ENCODE data around the gene CFAP20DC.
"Not testable (repeated sequence)": the region's sequence is repeated elsewhere in the genome, so short reads cannot be mapped to it uniquely, and the experiment has no call there.

The CFAP20DC gene

DNA sequence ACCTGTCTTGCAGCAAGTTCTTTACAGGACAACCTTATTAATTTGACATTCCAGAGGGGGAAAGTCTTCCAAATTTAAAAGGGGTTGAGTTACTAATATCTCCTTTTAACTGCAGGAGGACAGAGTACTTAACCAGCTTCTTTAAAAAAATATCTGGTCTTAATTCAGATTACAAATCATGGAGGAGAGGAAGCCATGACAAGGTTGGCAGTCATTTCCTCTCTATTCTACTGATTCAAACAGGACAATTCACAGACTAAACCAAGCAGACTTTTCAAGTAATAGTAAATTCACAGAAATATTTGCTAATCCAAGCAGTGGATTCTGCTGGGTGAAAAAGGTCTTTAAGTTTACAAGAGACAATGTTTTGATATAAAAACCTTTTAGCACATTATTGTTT is 185.3 kb downstream of the CFAP20DC start:
- DNase-seq: no peak

DNA sequence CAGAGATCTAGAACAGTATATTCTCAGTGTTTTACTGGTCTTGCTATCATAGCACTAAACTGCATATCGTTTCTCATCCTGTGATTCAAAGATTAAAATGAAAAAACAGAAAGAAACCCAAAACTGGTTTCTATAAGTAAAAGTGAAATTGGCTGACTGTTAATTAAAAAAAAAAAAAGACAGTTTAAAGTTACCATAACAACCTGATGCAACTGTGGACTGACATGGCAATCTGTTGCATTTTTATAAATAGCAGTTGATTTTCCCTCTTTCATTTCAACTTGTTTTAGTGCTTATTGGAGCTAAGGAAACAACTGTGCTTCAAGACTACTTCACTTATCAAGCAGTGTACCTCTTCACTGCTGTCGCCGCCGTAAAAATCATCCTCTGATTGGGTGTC is 186.6 kb downstream of the CFAP20DC start:
- DNase-seq: no peak

DNA sequence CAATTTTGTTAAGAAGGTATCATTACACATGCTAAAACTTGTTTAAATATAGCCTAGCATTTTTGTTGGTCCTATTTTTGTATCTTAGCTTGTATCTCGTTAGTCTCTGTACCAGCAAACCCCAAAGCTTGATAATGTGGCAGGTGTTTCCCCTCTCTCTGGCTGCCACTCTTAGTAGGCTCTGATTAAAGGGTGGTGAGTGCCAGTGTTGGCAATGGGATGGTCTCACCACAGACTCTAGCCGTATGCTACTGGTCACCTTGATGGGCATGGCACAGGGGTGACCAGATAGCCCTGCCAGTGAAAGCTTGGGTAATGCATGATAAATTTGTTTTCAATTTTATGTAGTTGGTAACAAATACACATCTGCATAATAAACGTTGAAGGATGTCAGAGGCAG is 188.3 kb downstream of the CFAP20DC start:
- no peak for DNase-seq

DNA sequence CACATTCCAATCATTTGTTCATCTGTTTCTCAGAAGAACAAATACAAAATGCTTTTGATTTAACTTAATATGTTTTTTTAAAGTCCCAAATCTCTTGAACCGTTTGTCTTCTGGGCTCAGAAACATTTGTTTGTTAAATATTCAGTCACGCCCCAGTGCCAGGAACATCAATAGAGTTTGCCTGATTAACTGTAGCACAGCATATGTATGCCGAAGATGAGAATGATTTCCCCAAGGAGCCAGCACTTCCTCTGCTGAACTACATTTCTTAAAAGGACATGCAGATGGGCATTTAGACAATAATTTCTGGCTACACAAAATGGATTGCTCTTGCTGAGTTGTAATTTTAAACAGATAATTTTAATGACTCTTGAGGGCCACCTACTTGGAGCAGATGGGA is 191.7 kb downstream of the CFAP20DC start:
- no peak for DNase-seq

DNA sequence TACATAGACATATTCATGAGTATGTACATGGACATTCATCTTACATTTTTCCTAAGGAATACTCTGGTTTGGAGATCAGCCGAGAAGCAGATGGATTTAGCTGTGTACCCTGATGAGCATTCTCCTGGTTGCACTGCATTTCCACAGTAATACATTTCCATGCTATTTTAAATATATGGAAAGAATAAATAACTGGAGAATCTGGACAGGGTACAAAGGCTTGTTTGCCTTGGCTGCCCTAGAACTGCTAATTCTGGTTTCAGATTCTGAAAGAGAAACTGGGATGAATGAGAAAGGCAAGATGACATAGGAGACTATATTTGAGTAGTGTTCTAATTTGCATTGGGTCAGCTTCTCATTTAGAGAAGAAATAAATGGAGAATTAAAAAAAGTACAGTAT is 192.4 kb downstream of the CFAP20DC start:
- no peak for DNase-seq

DNA sequence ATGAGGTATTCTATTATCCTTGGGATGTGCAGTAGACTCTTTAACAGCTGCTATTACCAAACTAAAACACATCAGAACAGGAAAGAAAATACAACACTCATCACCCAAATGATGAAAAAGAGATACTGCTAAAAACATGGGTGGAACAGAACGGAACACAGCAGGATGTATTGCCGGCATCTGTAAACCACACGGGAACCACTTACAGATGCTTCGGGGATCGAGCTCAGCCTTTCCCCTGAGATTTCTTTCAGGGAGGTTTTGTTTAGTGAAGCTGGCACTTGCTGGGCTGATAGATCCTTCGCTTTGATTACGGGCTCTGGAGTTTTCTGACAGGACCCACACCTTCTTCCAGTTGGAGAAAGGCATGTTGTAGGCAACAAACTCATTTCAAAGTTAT is 201.0 kb downstream of the CFAP20DC start:
- no peak for DNase-seq

DNA sequence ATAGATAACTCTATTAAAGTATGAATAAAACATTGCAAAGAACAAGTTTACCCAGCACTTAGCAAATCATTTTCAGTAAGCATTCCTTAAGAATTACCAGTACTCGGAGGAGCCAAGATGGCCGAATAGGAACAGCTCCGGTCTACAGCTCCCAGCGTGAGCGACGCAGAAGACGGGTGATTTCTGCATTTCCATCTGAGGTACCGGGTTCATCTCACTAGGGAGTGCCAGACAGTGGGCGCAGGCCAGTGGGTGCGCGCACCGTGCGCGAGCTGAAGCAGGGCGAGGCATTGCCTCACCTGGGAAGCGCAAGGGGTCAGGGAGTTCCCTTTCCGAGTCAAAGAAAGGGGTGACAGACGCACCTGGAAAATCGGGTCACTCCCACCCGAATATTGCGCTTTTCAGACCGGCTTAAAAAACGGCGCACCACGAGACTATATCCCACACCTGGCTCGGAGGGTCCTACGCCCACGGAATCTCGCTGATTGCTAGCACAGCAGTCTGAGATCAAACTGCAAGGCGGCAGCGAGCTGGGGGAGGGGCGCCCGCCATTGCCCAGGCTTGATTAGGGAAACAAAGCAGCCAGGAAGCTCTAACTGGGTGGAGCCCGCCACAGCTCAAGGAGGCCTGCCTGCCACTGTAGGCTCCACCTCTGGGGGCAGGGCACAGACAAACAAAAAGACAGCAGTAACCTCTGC is 207.6 kb downstream of the CFAP20DC start:
- not testable (repeated sequence) for DNase-seq

DNA sequence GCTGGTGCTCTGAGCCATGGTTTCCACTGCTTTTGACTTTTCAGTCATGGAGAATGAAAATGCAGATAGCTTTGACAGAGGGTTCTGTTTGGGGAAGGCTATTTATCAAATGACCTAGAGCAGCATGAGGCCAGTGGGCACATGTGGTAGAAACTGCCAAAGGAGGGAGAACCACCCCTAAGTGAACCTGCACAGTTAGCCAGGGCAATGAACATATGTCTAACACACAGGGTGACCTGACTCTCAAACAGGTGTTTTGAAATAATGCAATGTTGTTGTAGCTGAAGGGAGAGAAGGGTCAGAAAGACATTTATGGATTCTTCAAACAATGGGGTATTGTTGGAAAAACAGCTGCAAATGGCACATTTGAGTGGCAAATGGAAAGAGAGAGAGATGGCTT is 208.9 kb downstream of the CFAP20DC start:
- no peak for DNase-seq

DNA sequence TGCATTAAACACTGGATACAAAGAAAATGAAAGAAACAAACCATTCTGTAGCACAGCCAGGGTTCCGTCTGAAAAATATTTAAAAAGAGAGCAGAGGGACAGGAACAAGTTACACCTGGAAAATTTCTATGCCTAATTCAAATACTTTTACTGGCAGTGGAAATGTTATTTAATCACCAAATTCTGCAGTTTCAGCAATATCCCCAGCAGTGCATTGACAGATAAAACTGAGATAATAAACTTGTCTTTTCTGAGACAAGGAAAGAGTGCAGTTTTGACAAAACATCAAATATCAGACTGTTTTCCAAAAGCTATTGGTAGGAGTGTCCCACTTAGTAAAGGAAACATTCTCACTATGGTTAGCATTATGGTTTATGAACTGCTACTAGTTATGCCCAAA is 209.9 kb downstream of the CFAP20DC start:
- DNase-seq: no peak

DNA sequence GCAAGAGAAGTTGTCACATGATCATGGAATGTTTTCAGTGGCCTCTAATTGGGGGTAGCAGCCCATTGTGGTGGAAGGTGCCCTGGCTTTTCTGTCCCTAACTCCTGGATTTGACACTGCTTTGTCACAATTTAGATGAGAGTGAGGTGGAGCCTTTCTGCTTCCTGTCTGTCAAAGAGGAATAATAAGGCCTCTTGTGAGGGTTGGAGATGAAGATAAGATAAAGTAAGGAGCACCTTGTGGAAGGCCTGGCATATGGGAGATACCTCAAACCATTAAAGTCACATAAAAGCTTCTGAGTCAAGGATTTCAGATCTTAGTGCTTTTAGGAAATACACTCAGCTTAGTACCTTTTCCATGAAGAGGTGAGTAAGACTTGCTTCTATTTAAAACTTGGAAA is 210.6 kb downstream of the CFAP20DC start:
- no peak for DNase-seq

DNA sequence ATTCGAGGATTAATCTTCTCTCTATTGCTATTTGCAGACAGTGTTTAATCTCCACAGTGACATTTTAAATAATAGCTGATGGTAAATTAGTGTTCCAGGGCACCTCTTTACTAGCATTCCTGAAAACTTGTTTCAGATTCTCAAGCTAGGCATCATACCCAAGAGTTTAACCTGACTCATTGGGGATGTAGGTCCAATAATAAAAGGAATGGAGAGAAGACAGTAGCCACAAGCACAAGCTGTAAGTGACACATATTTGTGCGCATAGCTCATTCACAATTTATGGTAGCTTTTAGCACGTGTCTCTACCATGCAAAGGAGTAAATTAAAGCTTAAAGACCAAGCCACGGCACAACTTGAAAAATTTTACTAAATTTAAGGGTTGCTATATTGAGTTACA is 212.0 kb downstream of the CFAP20DC start:
- no peak for DNase-seq

DNA sequence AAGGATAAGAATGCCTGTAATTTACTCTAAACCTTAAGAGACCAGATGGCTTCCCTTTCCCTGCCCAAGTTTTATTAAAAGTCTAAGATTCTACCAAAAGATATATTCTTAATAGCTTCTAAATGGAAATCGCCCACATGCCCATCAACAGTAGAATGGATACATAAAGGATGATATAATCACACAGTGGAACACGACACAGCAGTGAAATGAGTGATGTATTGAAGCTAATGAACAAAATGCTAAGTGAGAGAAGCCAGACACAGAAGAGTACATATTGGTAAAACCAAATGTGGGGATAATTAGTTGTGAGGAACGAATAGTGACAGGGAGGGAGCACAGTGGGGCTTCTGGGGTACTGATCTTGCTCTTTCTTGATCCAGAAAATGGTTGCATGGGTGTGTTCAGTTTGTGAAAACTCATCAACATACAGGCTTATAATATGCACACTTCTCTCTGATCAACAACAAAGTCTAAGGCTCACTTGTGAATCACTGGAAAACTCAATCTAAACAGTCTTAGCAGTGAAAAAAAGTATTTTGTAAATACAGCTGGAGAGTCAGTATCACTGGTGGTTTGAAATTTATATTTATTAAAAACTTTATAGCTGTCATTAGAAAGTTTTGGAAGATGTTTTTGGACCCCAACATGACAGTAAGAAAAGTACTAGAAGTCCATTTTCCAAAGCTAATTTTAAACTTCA is 212.5 kb downstream of the CFAP20DC start:
- DNase-seq: no peak

DNA sequence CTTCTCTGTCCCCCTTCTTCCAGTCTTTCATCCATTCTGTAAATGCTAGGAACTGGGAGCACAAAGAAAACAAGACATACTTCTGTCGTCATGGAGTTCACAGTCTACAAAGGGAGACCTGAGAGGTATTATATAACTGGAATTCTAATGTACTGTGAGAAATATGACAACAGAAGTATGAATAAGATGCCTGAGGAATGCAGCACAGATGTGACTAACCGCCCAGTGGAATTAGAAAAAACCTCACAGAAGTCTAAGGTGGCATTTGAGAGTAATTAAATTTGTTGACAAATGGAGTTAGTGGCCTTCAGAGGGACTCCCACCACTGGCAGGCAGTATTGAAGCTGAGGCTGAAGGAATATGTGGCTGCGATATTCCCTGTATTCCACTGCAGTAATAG is 214.7 kb downstream of the CFAP20DC start:
- no peak for DNase-seq

DNA sequence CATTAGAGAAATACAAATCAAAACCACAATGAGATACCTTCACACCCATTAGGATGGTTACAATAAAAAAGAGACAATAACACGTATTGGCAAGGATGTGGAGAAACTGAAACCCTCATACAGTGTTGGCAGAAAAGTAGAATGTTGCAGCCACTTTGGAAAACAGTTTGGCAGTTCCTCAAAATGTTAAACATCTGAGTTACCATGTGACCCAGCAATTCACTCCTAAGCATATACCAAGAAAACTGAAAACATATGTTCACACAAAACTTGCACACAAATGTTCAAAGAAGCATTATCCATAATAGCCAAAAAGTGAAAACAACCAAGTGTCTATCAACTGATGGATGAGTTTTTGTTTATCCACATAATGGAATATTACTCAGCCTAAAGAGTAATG is 216.3 kb downstream of the CFAP20DC start:
- DNase-seq: no peak

DNA sequence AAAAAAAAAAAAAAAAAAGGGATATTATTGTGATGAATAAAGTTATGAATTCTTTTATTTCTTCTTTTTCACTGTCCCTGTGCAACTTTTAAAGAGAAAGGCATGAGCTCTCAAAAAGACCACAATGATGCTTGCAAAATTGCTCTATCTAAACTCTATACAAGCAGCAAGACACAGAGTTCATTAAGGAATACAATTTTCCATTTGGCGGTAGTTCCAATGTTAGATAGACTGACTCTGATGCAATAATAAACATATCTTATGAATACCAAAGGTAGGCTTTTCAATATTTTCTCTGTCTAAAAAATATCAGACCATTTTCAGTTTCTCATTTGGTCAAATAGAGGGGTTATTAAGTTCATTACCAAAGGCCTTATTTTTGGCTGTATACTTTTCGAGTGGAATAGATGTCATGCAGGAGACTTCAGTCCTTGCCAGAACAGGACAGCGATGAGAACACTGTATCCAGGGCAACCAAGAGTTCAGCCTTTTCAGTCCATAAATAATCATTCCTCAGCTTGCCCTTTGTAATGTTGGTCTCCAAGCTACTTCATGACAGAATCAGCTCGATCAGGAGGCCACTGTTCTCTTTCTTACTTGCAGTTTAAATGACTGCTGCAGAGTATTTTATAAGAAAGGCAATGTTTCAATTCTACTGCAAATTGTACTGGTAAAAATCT is 220.4 kb downstream of the CFAP20DC start:
- DNase-seq: no peak

DNA sequence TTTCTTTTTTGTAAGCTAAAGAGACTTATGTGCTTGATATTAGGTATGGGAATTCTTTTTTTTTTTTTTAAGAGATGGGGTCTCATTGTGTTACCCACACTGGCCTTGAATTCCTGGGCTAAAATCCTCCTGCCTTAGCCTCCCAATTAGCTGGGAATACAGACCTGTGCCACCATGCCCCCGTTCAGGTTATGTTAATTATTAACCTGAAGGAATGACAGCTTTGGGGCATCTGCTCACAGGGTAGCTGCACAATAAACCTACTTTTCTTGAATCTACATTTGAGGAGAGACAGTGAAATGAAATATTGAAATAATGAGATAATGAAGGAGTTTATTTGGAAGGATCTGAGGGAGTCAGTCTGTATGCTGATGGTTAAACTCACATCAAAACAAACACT is 225.0 kb downstream of the CFAP20DC start:
- DNase-seq: no peak

DNA sequence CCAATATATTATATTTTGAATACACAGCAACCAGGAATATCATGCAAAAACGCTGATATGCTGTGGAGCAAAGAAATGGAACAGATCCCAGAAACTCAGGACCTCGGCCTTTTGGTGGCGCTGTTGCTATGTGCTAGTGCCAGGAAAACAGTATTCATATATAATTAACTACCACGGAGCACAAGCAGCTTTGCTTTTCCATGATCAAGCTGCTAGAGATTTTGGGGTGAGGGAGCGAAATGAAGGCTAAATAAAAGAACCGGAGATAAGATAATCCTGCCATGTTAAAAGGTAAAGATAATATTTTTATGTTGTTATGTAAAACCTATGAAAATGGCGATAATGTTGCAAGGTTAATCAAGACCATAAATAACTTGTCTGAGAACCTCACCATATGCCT is 225.5 kb downstream of the CFAP20DC start:
- DNase-seq: no peak

DNA sequence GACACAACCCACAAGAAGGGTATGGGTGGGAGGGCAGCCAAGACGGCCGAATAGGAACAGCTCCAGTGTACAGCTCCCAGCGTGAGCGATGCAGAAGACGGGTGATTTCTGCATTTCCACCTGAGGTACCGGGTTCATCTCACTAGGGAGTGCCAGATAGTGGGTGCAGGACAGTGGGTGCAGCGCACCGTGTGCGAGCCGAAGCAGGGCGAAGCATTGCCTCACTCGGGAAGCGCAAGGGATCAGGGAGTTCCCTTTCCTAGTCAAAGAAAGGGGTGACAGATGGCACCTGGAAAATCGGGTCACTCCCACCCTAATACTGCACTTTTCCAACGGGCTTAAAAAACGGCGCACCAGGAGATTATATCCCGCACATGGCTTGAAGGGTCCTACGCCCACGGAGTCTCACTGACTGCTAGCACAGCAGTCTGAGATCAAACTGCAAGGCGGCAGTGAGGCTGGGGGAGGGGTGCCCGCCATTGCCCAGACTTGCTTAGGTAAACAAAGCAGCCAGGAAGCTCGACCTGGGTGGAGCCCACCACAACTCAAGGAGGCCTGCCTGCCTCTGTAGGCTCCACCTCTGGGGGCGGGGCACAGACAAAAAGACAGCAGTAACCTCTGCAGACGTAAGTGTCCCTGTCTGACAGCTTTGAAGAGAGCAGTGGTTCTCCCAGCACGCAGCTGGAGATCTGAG is 243.1 kb downstream of the CFAP20DC start:
- not testable (repeated sequence) for DNase-seq

DNA sequence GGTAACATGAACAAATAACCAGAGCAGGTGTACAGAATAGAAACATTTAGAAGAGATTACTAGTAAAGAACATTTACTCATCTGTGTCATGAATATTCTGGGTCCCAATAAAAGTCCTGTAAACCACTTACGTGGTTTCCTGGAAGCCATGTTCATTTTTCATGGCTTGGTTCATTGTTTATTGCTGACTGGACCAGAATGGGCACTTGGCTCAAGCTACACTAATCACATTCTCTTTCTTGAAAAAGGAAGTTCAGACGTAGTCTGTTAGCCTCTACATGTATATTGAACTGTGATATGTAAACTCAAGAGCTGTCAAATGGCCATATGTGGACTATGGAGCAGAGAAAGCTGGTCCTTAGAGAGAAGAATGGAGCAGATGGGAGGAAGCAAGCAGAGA is 244.9 kb downstream of the CFAP20DC start:
- DNase-seq: no peak

DNA sequence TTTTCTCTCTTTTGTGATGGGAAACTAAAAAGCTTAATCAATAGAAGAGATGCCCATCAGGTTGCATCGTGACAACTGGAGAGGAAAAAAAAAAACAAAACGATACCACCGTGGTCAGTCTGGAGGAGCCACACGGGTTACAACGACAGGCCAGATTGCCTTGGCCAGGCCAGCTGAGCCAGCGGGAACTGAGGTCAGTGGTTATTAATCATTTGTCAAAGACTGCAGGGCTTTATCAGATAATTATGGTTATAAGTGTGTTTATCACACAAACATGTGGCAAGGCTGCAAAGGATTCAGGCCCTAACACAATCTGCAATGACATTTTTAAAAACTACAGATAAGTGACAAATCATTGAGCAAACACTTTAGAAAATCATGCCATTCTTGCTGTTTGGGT is 248.3 kb downstream of the CFAP20DC start:
- no peak for DNase-seq

DNA sequence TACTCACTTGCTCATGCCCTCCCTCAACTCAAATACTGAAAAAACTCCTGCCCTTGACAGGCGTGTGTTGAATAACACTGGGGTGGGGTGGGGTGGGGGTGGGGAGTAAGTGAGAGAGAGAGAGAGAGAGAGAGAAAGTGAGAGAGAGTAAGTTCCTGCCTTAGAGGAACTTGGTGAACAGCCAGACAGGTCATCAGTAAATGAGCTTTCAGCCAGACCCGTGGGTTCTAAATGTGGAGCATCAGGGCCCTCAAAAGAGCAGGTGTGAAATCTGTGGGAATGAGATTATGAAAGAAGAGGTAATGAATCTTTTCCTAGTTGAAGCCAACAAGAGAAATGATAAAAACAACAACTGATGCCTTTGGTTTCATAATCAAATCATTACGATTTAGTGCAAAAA is 248.9 kb downstream of the CFAP20DC start:
- DNase-seq: no peak

DNA sequence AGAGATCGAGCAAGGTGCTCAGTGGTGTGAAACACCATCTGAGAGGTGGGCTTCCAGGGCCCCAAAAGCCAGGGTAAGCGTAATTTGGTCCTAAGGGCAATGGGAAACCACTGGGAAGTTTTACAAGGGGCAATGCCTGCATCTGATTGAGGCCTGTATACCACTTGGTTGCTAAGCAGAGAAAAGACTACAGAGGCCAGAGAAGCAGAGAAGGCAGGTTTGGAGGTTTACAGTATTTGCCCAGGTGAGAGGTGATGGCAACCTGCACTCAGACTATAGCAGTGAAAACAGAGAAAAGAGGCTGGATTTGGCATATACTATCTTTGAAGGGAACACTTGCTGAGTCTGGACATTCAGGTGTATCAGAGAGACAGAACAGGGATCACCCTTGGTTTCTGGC is 249.8 kb downstream of the CFAP20DC start:
- no peak for DNase-seq

DNA sequence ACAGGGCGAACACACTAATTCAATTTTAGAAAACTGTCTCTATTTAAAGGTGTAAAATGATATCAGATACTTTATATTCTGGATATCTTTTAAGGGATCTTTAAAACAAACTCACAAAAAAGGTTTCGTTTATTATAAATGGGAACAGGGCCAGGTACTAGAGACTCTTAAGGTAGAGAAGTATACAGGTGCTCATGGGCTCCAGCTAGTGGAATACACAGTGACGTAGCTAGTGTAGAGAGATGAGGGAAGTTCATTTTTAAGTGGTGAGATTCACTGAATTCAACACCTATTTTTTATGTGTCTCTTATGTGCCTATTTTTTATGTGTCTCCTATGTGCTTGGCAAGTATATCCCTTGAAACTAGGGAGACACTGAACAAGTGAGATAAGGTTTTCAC is 250.6 kb downstream of the CFAP20DC start:
- DNase-seq: no peak

DNA sequence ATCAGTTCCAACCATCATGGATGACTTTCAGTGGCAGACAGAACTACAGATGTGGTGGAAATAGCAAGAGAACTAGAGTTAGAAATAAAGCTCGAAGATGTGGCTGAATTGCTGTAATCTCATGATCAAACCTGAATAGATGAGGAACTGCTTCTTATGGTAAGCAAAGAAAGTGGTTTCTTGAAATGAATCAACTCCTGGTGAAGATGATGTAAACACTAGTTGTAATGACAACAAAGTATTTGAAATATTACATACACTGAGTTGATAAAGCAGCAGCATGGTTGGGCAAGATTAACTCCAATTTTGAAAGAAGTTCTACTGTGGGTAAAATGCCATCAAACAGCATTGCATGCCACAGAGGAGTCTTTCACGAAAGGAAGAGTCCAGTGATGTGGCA is 251.5 kb downstream of the CFAP20DC start:
- DNase-seq: no peak

Measured in T1000 (cell line).